HG02852 (cell line): ENCODE measurements around the gene RSPO1.

Experiments
- ATAC-seq: cut with Tn5 transposase; IDR thresholded peaks from one replicate; pipeline ENCODE4 v1.9.1; 2021; ENCODE audit warnings: mild to moderate bottlenecking, moderate library complexity; ENCODE audit not compliant: unreplicated experiment

Gene RSPO1

DNA sequence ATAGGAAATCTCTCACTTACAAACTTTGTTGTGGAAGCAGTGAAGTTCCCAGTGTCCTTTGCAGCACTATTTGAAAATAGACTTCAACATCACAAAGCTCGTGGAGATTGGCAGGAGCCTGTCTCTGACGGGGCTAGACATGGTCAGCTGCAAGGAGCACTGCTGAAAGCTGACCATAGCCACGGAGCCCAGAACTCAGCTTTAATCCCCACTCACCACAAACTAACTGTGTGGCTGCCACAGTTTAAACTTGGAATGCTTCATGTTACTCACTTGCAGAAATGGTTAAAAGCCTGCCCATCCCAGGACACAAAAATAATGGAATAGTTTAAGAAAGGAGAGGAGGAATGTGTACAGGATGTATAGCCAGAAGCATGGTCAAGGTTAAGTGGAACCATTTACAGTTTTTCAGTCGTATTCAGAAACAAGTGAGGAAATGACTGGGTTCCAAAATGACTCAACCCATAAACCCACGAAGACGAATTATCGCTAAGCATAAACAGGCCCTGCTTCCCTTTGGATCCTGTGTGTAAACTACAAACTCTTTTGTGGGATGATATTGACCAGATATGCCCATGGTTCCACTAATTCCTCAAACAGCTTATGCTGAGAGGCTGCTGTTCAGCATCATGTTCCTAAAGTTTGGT is 59.7 kb downstream of the RSPO1 start:
- no peak for ATAC-seq

DNA sequence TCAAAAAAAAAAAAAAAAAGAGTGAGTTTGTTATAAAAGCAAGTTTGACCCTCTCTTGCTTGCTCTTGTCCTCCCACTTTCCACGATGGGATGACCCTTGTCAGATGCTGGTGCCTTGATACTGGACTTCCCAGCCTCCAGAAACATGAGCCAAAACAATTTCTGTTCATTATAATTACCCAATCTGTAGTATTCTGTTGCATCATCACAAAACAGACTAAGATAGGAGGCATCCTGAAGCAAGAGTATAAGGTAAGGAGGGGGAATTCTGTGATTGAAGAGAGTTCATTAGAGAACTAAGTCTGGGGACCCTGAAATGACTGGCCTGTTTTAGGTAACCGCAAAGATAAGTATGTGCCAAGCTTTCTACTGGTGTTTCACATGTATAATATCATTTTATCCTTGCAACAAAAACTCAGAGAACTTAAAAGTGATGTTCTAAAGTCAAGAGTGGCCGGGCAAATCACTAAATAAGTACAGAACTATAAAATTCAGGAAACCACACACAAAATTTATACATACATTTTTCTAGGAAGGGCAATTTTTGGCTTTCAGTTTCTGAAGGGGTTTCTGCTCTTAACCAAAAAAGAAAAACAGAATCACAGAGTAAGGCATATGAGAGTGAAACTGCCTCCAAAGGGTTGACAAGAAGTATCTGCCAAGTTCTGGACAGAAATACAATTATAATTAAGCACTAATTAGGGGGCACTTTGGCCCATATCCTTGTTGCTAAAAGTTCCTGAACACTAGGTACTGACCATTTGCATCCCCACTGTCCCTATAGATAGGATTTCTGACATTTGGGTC is 64.0 kb downstream of the RSPO1 start:
- ATAC-seq: no peak

DNA sequence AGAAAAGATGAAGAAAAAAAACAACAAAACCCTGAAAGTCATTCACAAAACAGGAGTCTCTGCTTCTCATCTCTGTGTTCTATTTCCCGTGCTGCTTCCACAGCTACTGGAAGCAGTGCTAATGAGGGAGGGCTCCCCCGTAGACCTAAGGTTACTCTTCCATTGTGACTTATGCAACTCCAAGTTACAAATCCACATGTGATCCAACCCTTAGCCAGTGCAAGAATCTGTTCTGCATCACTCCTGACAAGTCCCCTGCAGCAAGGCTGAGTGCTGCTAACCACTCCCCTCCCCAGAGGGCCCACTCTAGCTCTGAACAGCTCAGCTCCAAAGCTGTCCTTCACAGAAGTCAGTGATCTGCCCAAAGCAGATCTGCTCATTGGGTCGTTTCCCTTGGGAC is 67.7 kb downstream of the RSPO1 start:
- no peak for ATAC-seq

DNA sequence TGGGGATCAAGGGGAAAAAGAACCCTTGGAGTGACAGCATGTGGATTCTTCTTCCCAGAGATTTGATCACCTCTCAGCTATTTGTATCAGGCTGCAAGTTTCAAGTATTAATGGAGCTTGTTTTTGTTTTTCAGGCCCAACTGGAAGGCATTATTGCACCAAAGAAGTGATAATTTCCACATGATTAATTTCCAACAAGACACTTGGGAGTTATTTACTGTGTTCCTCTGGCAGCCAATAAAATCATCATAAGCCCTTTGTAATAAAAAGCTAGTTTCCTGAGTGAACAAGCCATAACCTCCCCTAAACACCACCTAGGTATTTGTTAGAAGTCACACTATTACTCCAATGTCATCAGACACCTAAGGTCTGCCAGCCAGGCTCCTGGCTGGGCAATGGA is 69.8 kb downstream of the RSPO1 start:
- ATAC-seq: no peak

DNA sequence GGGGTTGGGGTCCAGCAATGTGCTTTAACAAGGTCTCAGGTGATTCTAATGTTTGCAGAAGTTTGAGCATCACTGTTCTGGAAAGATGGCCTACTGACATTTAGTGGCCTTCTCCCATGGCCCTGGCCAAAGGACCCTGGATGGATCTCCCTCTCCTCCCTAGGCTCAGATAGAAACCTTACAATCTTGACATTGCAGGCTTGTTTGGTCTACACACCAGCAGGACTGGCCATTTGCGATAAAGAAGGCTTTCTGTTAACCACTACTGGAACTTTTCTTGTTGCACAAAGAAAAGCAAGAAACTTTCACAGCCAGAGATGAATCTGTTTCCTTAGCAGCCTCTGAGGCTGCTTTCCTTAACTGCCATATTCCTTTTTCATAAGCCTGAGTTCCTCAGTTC is 71.7 kb downstream of the RSPO1 start:
- ATAC-seq: no peak
